ENCODE results near the gene CERS4. TPM values are rescaled to one million over a fixed set of nuclear protein-coding genes. Genes with fewer than 3 reads are reported as not detected.
A peak's percentile ranks its signal among the peaks of the same experiment; 100 is the strongest.
"Not testable (repeated sequence)": the region's sequence is repeated elsewhere in the genome, so short reads cannot be mapped to it uniquely, and the experiment has no call there.

CERS4 gene
- total and polyA plus RNA-seq, 4 donors = 14.4 to 33.7 (median 24.4) TPM

- intact Hi-C loops (cut with DNase I) = loop anchor here in 1 of 2 donors (10.0 kb wide), 1 partner anchor 142 kb away; no protein-coding TSS in a partner anchor
- peak in 1 of 2 donors; percentile 59 for DNase-seq
- H3K4me1 ChIP-seq (ENCODE audit: control insufficient read depth in 1 of 2, insufficient read depth in 2 of 2, low read length in 2 of 2) = no peaks in the 10 kb centered on the region
- no peaks in the 10 kb centered on the region for H3K27me3 ChIP-seq (ENCODE audit: control insufficient read depth in 1 of 2, insufficient read depth in 2 of 2, low read length in 1 of 2)
- no peak overlapping the region for H3K4me3 ChIP-seq (ENCODE audit: low read length in 2 of 2)
- no peaks in the 10 kb centered on the region for H3K9me3 ChIP-seq (ENCODE audit: control insufficient read depth, low read length)
- H3K27ac ChIP-seq (ENCODE audit: low read depth in 1 of 2, low read length in 2 of 2) = no peak overlapping the region
- WGBS, 2 donors = 82 to 89% methylated on average over 6 of the region's 6 CpGs
- H3K36me3 ChIP-seq (ENCODE audit: control insufficient read depth in 1 of 2, insufficient read depth in 2 of 2, low read length in 1 of 2) = no peaks in the 10 kb centered on the region
- ATAC-seq (ENCODE audit: low FRiP score) = no peak
Measured at GRCh38 chr19:8262431-8262830, 53.3 kb downstream of the CERS4 start.

GRCh38 chr19:8264248-8264647 lies 55.1 kb downstream of the CERS4 start:
- H3K9me3 ChIP-seq (ENCODE audit: control insufficient read depth, low read length); H3K36me3 ChIP-seq (ENCODE audit: control insufficient read depth in 1 of 2, insufficient read depth in 2 of 2, low read length in 1 of 2); ATAC-seq (ENCODE audit: low FRiP score); H3K27me3 ChIP-seq (ENCODE audit: control insufficient read depth in 1 of 2, insufficient read depth in 2 of 2, low read length in 1 of 2); H3K4me1 ChIP-seq (ENCODE audit: control insufficient read depth in 1 of 2, insufficient read depth in 2 of 2, low read length in 2 of 2); H3K27ac ChIP-seq (ENCODE audit: low read depth in 1 of 2, low read length in 2 of 2); H3K4me3 ChIP-seq (ENCODE audit: low read length in 2 of 2): not testable (repeated sequence)
- peak in 1 of 2 donors; percentile 12 for DNase-seq
- 87 to 88% methylated on average over 4 of the region's 4 CpGs for WGBS, 2 donors
- intact Hi-C loops (cut with DNase I) = loop anchor here in 1 of 2 donors (10.0 kb wide), 1 partner anchor 141 kb away; no protein-coding TSS in a partner anchor

- no peak for DNase-seq
- Histone ChIP-seq H3K4me1 (ENCODE audit: control insufficient read depth in 1 of 2, insufficient read depth in 2 of 2, low read length in 2 of 2) (no peaks in the 10 kb centered on the region), H3K4me3 (ENCODE audit: low read length in 2 of 2) (no peak overlapping the region), H3K27ac (ENCODE audit: low read depth in 1 of 2, low read length in 2 of 2) (no peak overlapping the region), H3K36me3 (ENCODE audit: control insufficient read depth in 1 of 2, insufficient read depth in 2 of 2, low read length in 1 of 2) (no peaks in the 10 kb centered on the region), H3K27me3 (ENCODE audit: control insufficient read depth in 1 of 2, insufficient read depth in 2 of 2, low read length in 1 of 2) (no peaks in the 10 kb centered on the region), H3K9me3 (ENCODE audit: control insufficient read depth, low read length) (no peaks in the 10 kb centered on the region)
- no peak for ATAC-seq (ENCODE audit: low FRiP score)
- 79 to 83% methylated on average over 3 of the region's 3 CpGs for WGBS, 2 donors
- intact Hi-C loops (cut with DNase I) = loop anchor here in 1 of 2 donors (10.0 kb wide), 1 partner anchor 139 kb away; no protein-coding TSS in a partner anchor
Measured at GRCh38 chr19:8265872-8266271, 56.7 kb downstream of the CERS4 start.

GRCh38 chr19:8269724-8270123 lies 60.6 kb downstream of the CERS4 start:
- Histone ChIP-seq H3K36me3 (ENCODE audit: control insufficient read depth in 1 of 2, insufficient read depth in 2 of 2, low read length in 1 of 2) (no peaks in the 10 kb centered on the region), H3K9me3 (ENCODE audit: control insufficient read depth, low read length) (no peaks in the 10 kb centered on the region), H3K27me3 (ENCODE audit: control insufficient read depth in 1 of 2, insufficient read depth in 2 of 2, low read length in 1 of 2) (no peaks in the 10 kb centered on the region), H3K4me3 (ENCODE audit: low read length in 2 of 2) (no peak overlapping the region), H3K4me1 (ENCODE audit: control insufficient read depth in 1 of 2, insufficient read depth in 2 of 2, low read length in 2 of 2) (no peaks in the 10 kb centered on the region), H3K27ac (ENCODE audit: low read depth in 1 of 2, low read length in 2 of 2) (no peak overlapping the region)
- WGBS, 2 donors = 89 to 92% methylated on average over 3 of the region's 3 CpGs
- intact Hi-C loops (cut with DNase I) = loop anchor here in 1 of 2 donors (10.0 kb wide), 1 partner anchor 135 kb away; no protein-coding TSS in a partner anchor
- no peak for DNase-seq
- ATAC-seq (ENCODE audit: low FRiP score) = no peak

GRCh38 chr19:8276508-8276907 lies 67.3 kb downstream of the CERS4 start:
- H3K4me3 ChIP-seq (ENCODE audit: low read length in 2 of 2); H3K27me3 ChIP-seq (ENCODE audit: control insufficient read depth in 1 of 2, insufficient read depth in 2 of 2, low read length in 1 of 2); DNase-seq; ATAC-seq (ENCODE audit: low FRiP score); H3K36me3 ChIP-seq (ENCODE audit: control insufficient read depth in 1 of 2, insufficient read depth in 2 of 2, low read length in 1 of 2); H3K9me3 ChIP-seq (ENCODE audit: control insufficient read depth, low read length); intact Hi-C loops (cut with DNase I); H3K4me1 ChIP-seq (ENCODE audit: control insufficient read depth in 1 of 2, insufficient read depth in 2 of 2, low read length in 2 of 2); H3K27ac ChIP-seq (ENCODE audit: low read depth in 1 of 2, low read length in 2 of 2): not testable (repeated sequence)
- WGBS, 2 donors = no CpG with 5 or more reads among the region's 9 CpGs

- H3K36me3 ChIP-seq (ENCODE audit: control insufficient read depth in 1 of 2, insufficient read depth in 2 of 2, low read length in 1 of 2); H3K27me3 ChIP-seq (ENCODE audit: control insufficient read depth in 1 of 2, insufficient read depth in 2 of 2, low read length in 1 of 2); H3K4me1 ChIP-seq (ENCODE audit: control insufficient read depth in 1 of 2, insufficient read depth in 2 of 2, low read length in 2 of 2); H3K4me3 ChIP-seq (ENCODE audit: low read length in 2 of 2); H3K27ac ChIP-seq (ENCODE audit: low read depth in 1 of 2, low read length in 2 of 2); H3K9me3 ChIP-seq (ENCODE audit: control insufficient read depth, low read length); DNase-seq; intact Hi-C loops (cut with DNase I): not testable (repeated sequence)
- WGBS, 2 donors = no CpG with 5 or more reads among the region's 9 CpGs
- ATAC-seq (ENCODE audit: low FRiP score) = peak; percentile 57
Measured at GRCh38 chr19:8291337-8291736, 82.2 kb downstream of the CERS4 start.

GRCh38 chr19:8302357-8302691 lies 93.2 kb downstream of the CERS4 start:
- ATAC-seq (ENCODE audit: low FRiP score) (peak; percentile 47), DNase-seq (peak; percentile 64 to 74)
- H3K36me3 ChIP-seq (ENCODE audit: control insufficient read depth in 1 of 2, insufficient read depth in 2 of 2, low read length in 1 of 2) = no peaks in the 10 kb centered on the region

GRCh38 chr19:8302734-8303133 lies 93.6 kb downstream of the CERS4 start:
- Histone ChIP-seq H3K4me1 (ENCODE audit: control insufficient read depth in 1 of 2, insufficient read depth in 2 of 2, low read length in 2 of 2) (no peaks in the 10 kb centered on the region), H3K27ac (ENCODE audit: low read depth in 1 of 2, low read length in 2 of 2) (no peak overlapping the region), H3K4me3 (ENCODE audit: low read length in 2 of 2) (no peak overlapping the region), H3K27me3 (ENCODE audit: control insufficient read depth in 1 of 2, insufficient read depth in 2 of 2, low read length in 1 of 2) (no peaks in the 10 kb centered on the region), H3K36me3 (ENCODE audit: control insufficient read depth in 1 of 2, insufficient read depth in 2 of 2, low read length in 1 of 2) (no peaks in the 10 kb centered on the region), H3K9me3 (ENCODE audit: control insufficient read depth, low read length) (no peaks in the 10 kb centered on the region)
- ATAC-seq (ENCODE audit: low FRiP score) (no peak), DNase-seq (peak in 1 of 2 donors; percentile 17)
- intact Hi-C loops (cut with DNase I) = no loop called here
- 69 to 72% methylated on average over 7 of the region's 7 CpGs for WGBS, 2 donors

More at GRCh38 chr19:8302357-8302691, 93.2 kb downstream of the CERS4 start:
- intact Hi-C loops (cut with DNase I) = no loop called here
- Histone ChIP-seq H3K27me3 (ENCODE audit: control insufficient read depth in 1 of 2, insufficient read depth in 2 of 2, low read length in 1 of 2) (no peaks in the 10 kb centered on the region), H3K9me3 (ENCODE audit: control insufficient read depth, low read length) (no peaks in the 10 kb centered on the region), H3K27ac (ENCODE audit: low read depth in 1 of 2, low read length in 2 of 2) (no peak overlapping the region), H3K4me3 (ENCODE audit: low read length in 2 of 2) (no peak overlapping the region), H3K4me1 (ENCODE audit: control insufficient read depth in 1 of 2, insufficient read depth in 2 of 2, low read length in 2 of 2) (no peaks in the 10 kb centered on the region)
- 64 to 67% methylated on average over 10 to 11 of the region's 11 CpGs for WGBS, 2 donors

GRCh38 chr19:8304841-8305621 lies 95.9 kb downstream of the CERS4 start:
- H3K9me3 ChIP-seq (ENCODE audit: control insufficient read depth, low read length) = no peaks in the 10 kb centered on the region
- 81 to 83% methylated on average over 33 of the region's 33 CpGs for WGBS, 2 donors
- H3K36me3 ChIP-seq (ENCODE audit: control insufficient read depth in 1 of 2, insufficient read depth in 2 of 2, low read length in 1 of 2) = no peaks in the 10 kb centered on the region
- H3K27me3 ChIP-seq (ENCODE audit: control insufficient read depth in 1 of 2, insufficient read depth in 2 of 2, low read length in 1 of 2) = no peaks in the 10 kb centered on the region
- peak; percentile 44 to 73 for DNase-seq
- no peak overlapping the region for H3K27ac ChIP-seq (ENCODE audit: low read depth in 1 of 2, low read length in 2 of 2)
- intact Hi-C loops (cut with DNase I) = no loop called here
- ATAC-seq (ENCODE audit: low FRiP score) = no peak
- no peak overlapping the region for H3K4me3 ChIP-seq (ENCODE audit: low read length in 2 of 2)
- H3K4me1 ChIP-seq (ENCODE audit: control insufficient read depth in 1 of 2, insufficient read depth in 2 of 2, low read length in 2 of 2) = no peaks in the 10 kb centered on the region

Measured in aorta (tissue), 5 donors.